Liver (tissue), 9 donors: ENCODE measurements around the gene CFAP100. TPM values are rescaled to one million over a fixed set of nuclear protein-coding genes. Genes with fewer than 3 reads are reported as not detected.

Experiments
- DNase-seq: peaks from one replicate; pipeline ENCODE4 v3.0.0-alpha.2; 2017; ENCODE audit warnings: low spot score
- H3K27ac ChIP-seq, 2 donors: one replicate each; pipeline ENCODE4 v1.7.0; 2013; ENCODE audit warnings: inconsistent platforms in 2 of 2, low read length in 2 of 2, control low read depth in 1 of 2, low read depth in 1 of 2, mild to moderate bottlenecking in 1 of 2
- H3K27me3 ChIP-seq, 4 donors: one replicate each; pipeline versions ENCODE4 v1.6.1 to v1.7.0; 2013; ENCODE audit warnings: low read length in 3 of 4, inconsistent platforms in 1 of 4, mild to moderate bottlenecking in 1 of 4, moderate library complexity in 1 of 4; ENCODE audit not compliant: control insufficient read depth in 4 of 4, insufficient read depth in 4 of 4
- H3K36me3 ChIP-seq, 4 donors: one replicate each; pipeline versions ENCODE4 v1.6.1 to v1.7.0; 2013; ENCODE audit warnings: low read length in 3 of 4, mild to moderate bottlenecking in 3 of 4, low read depth in 1 of 4, moderate library complexity in 1 of 4; ENCODE audit not compliant: control insufficient read depth in 4 of 4, insufficient read depth in 3 of 4
- H3K4me1 ChIP-seq, 4 donors: one replicate each; pipeline versions ENCODE4 v1.6.1 to v1.7.0; 2013; ENCODE audit warnings: low read length in 3 of 4, mild to moderate bottlenecking in 3 of 4, moderate library complexity in 1 of 4; ENCODE audit not compliant: control insufficient read depth in 4 of 4, insufficient read depth in 4 of 4
- H3K4me3 ChIP-seq, 3 donors: one replicate each; pipeline versions ENCODE4 v1.6.1 to v1.7.0; 2013; ENCODE audit warnings: low read length in 3 of 3, control low read depth in 1 of 3, low read depth in 1 of 3, mild to moderate bottlenecking in 1 of 3
- H3K9ac ChIP-seq, 2 donors: one replicate each; pipeline ENCODE4 v1.7.0; 2013; ENCODE audit warnings: low read length in 2 of 2, mild to moderate bottlenecking in 2 of 2, moderate library complexity in 2 of 2, control low read depth in 1 of 2, low read depth in 1 of 2
- H3K9me3 ChIP-seq, 4 donors: one replicate each; pipeline versions ENCODE4 v1.6.1 to v1.7.0; 2013; ENCODE audit warnings: low read length in 3 of 4; ENCODE audit not compliant: control insufficient read depth in 4 of 4
- CTCF ChIP-seq: fragments of 150-350 bp; IDR thresholded peaks from 2 replicates; pipeline ENCODE4 v1.5.1; 2017; ENCODE audit warnings: improper control_type of control experiment, low read depth, low read length; ENCODE audit not compliant: missing input control
- EGR1 ChIP-seq, 2 donors: IDR thresholded peaks; 2 replicates each; pipeline ENCODE4 v1.6.1; 2016 to 2018; ENCODE audit warnings: antibody characterized with exemption in 2 of 2, low read depth in 2 of 2
- FOXA2 ChIP-seq: IDR thresholded peaks from 2 replicates; pipeline ENCODE4 v1.6.1; 2016; ENCODE audit warnings: antibody characterized with exemption
- HNF4A ChIP-seq, 2 donors: conservative IDR thresholded peaks; 2 replicates each; pipeline ENCODE4 v1.6.1; 2016; ENCODE audit warnings: antibody characterized with exemption in 2 of 2, mild to moderate bottlenecking in 2 of 2
- HNF4G ChIP-seq: IDR thresholded peaks from 2 replicates; pipeline ENCODE4 v1.6.1; 2016; ENCODE audit warnings: antibody characterized with exemption
- MAX ChIP-seq: IDR thresholded peaks from 2 replicates; pipeline ENCODE4 v1.6.1; 2016; ENCODE audit warnings: antibody characterized with exemption
- NR2F2 ChIP-seq: IDR thresholded peaks from 2 replicates; pipeline ENCODE4 v1.6.1; 2016; ENCODE audit warnings: antibody characterized with exemption
- RAD21 ChIP-seq, 2 donors: IDR thresholded peaks; 2 replicates each; pipeline ENCODE4 v1.6.1; 2016; ENCODE audit warnings: antibody characterized with exemption in 2 of 2, mild to moderate bottlenecking in 2 of 2
- RXRA ChIP-seq, 2 donors: IDR thresholded peaks; 2 replicates each; pipeline ENCODE4 v1.6.1; 2017 to 2018; ENCODE audit warnings: antibody characterized with exemption in 2 of 2, mild to moderate bottlenecking in 1 of 2
- SP1 ChIP-seq: IDR thresholded peaks from 2 replicates; pipeline ENCODE4 v1.6.1; 2018; ENCODE audit warnings: antibody characterized with exemption, mild to moderate bottlenecking
- YY1 ChIP-seq: IDR thresholded peaks from 2 replicates; pipeline ENCODE4 v1.6.1; 2016; ENCODE audit warnings: antibody characterized with exemption, mild to moderate bottlenecking
- WGBS: extraction: QIAGEN DNeasy Blood & Tissue Kit; methylation state at CpG from one replicate; pipeline ENCODE4 v1.1.7; 2013; 5-methylcytosine and 5-hydroxymethylcytosine counted together
- polyA plus RNA-seq, 2 donors: library from polyadenylated mRNA; stranded (reverse) in 1 of 2; unstranded in 1 of 2; fragments of 200-250 nt in 1 of 2; fragments of >200 nt in 1 of 2; fragmentation: Nextera tagmentation in 1 of 2; extraction: Ambion mirVana in 1 of 2; gene quantifications; one replicate each; pipeline versions ENCODE4 v1.2.1 to v1.2.3, GENCODE V29; 2013 to 2015
- total RNA-seq, 2 donors: library from RNA; depleted of rRNA; stranded (reverse); fragments of >200 nt; gene quantifications; one replicate each; pipeline ENCODE4 v1.2.3, GENCODE V29; 2014
- TF ChIP-seq, protein P1 (sequence below): IDR thresholded peaks from 2 replicates; pipeline ENCODE4 v1.6.1; 2016; ENCODE audit warnings: antibody characterized with exemption, mild to moderate bottlenecking
- TF ChIP-seq, protein P2 (sequence below): IDR thresholded peaks from 2 replicates; pipeline ENCODE4 v1.6.1; 2016; ENCODE audit warnings: antibody characterized with exemption
- TF ChIP-seq, protein P3 (sequence below): IDR thresholded peaks from 2 replicates; pipeline ENCODE4 v1.6.1; 2016; ENCODE audit warnings: antibody characterized with exemption
- donor health status: healthy.
- donor health status: healthy.
- donor health status: healthy.
- donor health status: healthy.
- donor health status: healthy.

The CFAP100 gene
- total and polyA plus RNA-seq, 4 donors, result not detected

DNA sequence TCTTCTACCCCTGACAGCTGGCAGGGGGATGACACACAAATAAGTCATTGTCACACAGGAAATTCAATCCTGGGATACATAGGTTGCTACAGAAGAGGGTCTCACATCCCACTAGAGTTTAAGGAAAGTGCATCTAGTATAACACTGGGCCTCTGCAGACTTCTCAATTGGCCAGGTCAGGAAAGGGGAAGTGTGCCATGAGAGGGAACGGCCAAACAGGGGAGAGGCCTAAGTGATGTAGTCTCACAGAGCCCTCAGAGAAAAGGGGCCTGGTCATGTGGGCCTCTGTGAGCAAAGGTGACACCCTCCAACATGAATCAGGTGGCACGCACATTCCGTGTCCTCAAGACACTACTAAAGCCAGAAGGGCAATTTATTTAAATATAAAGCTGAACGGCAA, 69.8 kb downstream of the CFAP100 start:
- peak overlapping the region; percentile 72 to 88 for H3K27ac ChIP-seq
- H3K4me3 ChIP-seq, result no peak overlapping the region
- peaks cover 39 to 85% (median 78%) of the 10 kb centered on the region in 4 donors for H3K4me1 ChIP-seq
- H3K27me3 ChIP-seq, result no peaks in the 10 kb centered on the region
- H3K9ac ChIP-seq, result no peak overlapping the region
- DNase-seq, result no peak
- no peak for TF ChIP-seq EGR1 (IDR thresholded peaks at IDR 0.05; ENCODE audit: low read depth in 2 of 2)
- no peak for TF ChIP-seq FOXA2
- TF ChIP-seq, protein P1, sequence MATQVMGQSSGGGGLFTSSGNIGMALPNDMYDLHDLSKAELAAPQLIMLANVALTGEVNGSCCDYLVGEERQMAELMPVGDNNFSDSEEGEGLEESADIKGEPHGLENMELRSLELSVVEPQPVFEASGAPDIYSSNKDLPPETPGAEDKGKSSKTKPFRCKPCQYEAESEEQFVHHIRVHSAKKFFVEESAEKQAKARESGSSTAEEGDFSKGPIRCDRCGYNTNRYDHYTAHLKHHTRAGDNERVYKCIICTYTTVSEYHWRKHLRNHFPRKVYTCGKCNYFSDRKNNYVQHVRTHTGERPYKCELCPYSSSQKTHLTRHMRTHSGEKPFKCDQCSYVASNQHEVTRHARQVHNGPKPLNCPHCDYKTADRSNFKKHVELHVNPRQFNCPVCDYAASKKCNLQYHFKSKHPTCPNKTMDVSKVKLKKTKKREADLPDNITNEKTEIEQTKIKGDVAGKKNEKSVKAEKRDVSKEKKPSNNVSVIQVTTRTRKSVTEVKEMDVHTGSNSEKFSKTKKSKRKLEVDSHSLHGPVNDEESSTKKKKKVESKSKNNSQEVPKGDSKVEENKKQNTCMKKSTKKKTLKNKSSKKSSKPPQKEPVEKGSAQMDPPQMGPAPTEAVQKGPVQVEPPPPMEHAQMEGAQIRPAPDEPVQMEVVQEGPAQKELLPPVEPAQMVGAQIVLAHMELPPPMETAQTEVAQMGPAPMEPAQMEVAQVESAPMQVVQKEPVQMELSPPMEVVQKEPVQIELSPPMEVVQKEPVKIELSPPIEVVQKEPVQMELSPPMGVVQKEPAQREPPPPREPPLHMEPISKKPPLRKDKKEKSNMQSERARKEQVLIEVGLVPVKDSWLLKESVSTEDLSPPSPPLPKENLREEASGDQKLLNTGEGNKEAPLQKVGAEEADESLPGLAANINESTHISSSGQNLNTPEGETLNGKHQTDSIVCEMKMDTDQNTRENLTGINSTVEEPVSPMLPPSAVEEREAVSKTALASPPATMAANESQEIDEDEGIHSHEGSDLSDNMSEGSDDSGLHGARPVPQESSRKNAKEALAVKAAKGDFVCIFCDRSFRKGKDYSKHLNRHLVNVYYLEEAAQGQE, result no peak
- no peak for TF ChIP-seq SP1
- TF ChIP-seq CTCF, result no peak
- H3K36me3 ChIP-seq, result peaks cover 9 to 51% (median 34%) of the 10 kb centered on the region in 4 donors
- 80% methylated on average over 4 of the region's 4 CpGs for WGBS
- no peaks in the 10 kb centered on the region for H3K9me3 ChIP-seq

GRCh38 chr3:126464997-126465396, 70.3 kb downstream of the CFAP100 start:
- H3K9me3 ChIP-seq, result no peaks in the 10 kb centered on the region
- no peak overlapping the region for H3K4me3 ChIP-seq
- no peaks in the 10 kb centered on the region for H3K27me3 ChIP-seq
- no peak for TF ChIP-seq YY1
- no peak for TF ChIP-seq FOXA2
- no peak for TF ChIP-seq RAD21 (IDR thresholded peaks at IDR 0.05)
- TF ChIP-seq, protein P2, sequence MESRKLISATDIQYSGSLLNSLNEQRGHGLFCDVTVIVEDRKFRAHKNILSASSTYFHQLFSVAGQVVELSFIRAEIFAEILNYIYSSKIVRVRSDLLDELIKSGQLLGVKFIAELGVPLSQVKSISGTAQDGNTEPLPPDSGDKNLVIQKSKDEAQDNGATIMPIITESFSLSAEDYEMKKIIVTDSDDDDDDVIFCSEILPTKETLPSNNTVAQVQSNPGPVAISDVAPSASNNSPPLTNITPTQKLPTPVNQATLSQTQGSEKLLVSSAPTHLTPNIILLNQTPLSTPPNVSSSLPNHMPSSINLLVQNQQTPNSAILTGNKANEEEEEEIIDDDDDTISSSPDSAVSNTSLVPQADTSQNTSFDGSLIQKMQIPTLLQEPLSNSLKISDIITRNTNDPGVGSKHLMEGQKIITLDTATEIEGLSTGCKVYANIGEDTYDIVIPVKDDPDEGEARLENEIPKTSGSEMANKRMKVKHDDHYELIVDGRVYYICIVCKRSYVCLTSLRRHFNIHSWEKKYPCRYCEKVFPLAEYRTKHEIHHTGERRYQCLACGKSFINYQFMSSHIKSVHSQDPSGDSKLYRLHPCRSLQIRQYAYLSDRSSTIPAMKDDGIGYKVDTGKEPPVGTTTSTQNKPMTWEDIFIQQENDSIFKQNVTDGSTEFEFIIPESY, result no peak
- no peak for TF ChIP-seq MAX
- no peak for TF ChIP-seq EGR1 (IDR thresholded peaks at IDR 0.05; ENCODE audit: low read depth in 2 of 2)
- no peak for TF ChIP-seq NR2F2
- TF ChIP-seq HNF4A (conservative IDR thresholded peaks at IDR 0.05), result no peak
- no peak for TF ChIP-seq HNF4G
- TF ChIP-seq, protein P3, sequence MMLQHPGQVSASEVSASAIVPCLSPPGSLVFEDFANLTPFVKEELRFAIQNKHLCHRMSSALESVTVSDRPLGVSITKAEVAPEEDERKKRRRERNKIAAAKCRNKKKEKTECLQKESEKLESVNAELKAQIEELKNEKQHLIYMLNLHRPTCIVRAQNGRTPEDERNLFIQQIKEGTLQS, result no peak
- TF ChIP-seq CTCF, result no peak
- TF ChIP-seq RXRA (IDR thresholded peaks at IDR 0.05), result no peak
- peaks cover 39 to 85% (median 76%) of the 10 kb centered on the region in 4 donors for H3K4me1 ChIP-seq
- H3K27ac ChIP-seq, result peak overlapping the region; percentile 72 to 88
- peak overlapping the region in 1 of 2 donors; percentile 27 for H3K9ac ChIP-seq
- WGBS, result 97% methylated on average over 11 of the region's 11 CpGs
- DNase-seq, result no peak
- peaks cover 8 to 54% (median 36%) of the 10 kb centered on the region in 4 donors for H3K36me3 ChIP-seq
